Right lobe of liver (tissue), 4 donors: ENCODE data around the gene C6orf62.
"Not testable (repeated sequence)": the region's sequence is repeated elsewhere in the genome, so short reads cannot be mapped to it uniquely, and the experiment has no call there.

Source experiments
- POLR2A ChIP-seq: fragments of 450-650 bp; IDR thresholded peaks from one replicate; pipeline ENCODE4 v1.6.1; 2017; ENCODE audit warnings: antibody characterized with exemption, mild to moderate bottlenecking
- TF ChIP-seq, protein P1 (sequence below), 4 donors: fragments of 200-600 bp in 3 of 4; fragments of 450-650 bp in 1 of 4; IDR thresholded peaks; one replicate each; pipeline versions ENCODE4 v1.5.1 to v1.8.0; 2016 to 2022; ENCODE audit warnings: antibody characterized with exemption in 4 of 4, mild to moderate bottlenecking in 2 of 4
- donor health status: DM: no; HTN: no; CAD: no.
- donor health status: DM: no; HTN: no; CAD: no.
- donor health status: DM: no; HTN: yes; CAD: no.

GRCh38 chr6:24671077-24671476 is 47.9 kb downstream of the C6orf62 start:
- TF ChIP-seq, protein P1, sequence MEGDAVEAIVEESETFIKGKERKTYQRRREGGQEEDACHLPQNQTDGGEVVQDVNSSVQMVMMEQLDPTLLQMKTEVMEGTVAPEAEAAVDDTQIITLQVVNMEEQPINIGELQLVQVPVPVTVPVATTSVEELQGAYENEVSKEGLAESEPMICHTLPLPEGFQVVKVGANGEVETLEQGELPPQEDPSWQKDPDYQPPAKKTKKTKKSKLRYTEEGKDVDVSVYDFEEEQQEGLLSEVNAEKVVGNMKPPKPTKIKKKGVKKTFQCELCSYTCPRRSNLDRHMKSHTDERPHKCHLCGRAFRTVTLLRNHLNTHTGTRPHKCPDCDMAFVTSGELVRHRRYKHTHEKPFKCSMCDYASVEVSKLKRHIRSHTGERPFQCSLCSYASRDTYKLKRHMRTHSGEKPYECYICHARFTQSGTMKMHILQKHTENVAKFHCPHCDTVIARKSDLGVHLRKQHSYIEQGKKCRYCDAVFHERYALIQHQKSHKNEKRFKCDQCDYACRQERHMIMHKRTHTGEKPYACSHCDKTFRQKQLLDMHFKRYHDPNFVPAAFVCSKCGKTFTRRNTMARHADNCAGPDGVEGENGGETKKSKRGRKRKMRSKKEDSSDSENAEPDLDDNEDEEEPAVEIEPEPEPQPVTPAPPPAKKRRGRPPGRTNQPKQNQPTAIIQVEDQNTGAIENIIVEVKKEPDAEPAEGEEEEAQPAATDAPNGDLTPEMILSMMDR (IDR thresholded peaks at IDR 0.05): not testable (repeated sequence)
- not testable (repeated sequence) for TF ChIP-seq POLR2A
